Neuron (in vitro differentiated cells): ENCODE measurements around the gene SPTLC3.
A peak's percentile ranks its signal among the peaks of the same experiment; 100 is the strongest.

ENCODE experiments used
- H2AFZ ChIP-seq: one replicate; pipeline ENCODE4 v1.6.1; 2013; ENCODE audit warnings: low read depth, mild to moderate bottlenecking, inconsistent platforms, low read length, moderate library complexity
- H3K27me3 ChIP-seq: one replicate; pipeline ENCODE4 v1.6.1; 2013; ENCODE audit warnings: low read length; ENCODE audit not compliant: insufficient read depth
- H3K36me3 ChIP-seq: one replicate; pipeline ENCODE4 v1.6.1; 2013; ENCODE audit warnings: low read length; ENCODE audit not compliant: insufficient read depth
- H3K4me1 ChIP-seq: one replicate; pipeline ENCODE4 v1.6.1; 2013; ENCODE audit warnings: low read length; ENCODE audit not compliant: insufficient read depth
- H3K4me3 ChIP-seq: 2 replicates; pipeline ENCODE4 v1.5.1; 2013; ENCODE audit warnings: mild to moderate bottlenecking, low read length, moderate library complexity
- H3K9me3 ChIP-seq: one replicate; pipeline ENCODE4 v1.6.1; 2013; ENCODE audit warnings: low read length

Gene SPTLC3

GRCh38 chr20:13008761-13009681, at the start of gene SPTLC3:
SPTLC3 (plus strand) TSS chr20:13008972; CDS start chr20:13009268, 296 bp downstream.
- H3K36me3 ChIP-seq, result no peaks in the 10 kb centered on the region
- H3K4me1 ChIP-seq, result peaks cover 37% of the 10 kb centered on the region
- no peaks in the 10 kb centered on the region for H3K27me3 ChIP-seq
- peak within 1 kb of the TSS; percentile 33 for H2AFZ ChIP-seq
- peak within 1 kb of the TSS; percentile 37 for H3K4me3 ChIP-seq
- no peaks in the 10 kb centered on the region for H3K9me3 ChIP-seq

GRCh38 chr20:12961725-12962124, 47.0 kb upstream of the SPTLC3 start:
- Histone ChIP-seq H3K4me1 (peaks cover 39% of the 10 kb centered on the region), H3K36me3 (no peaks in the 10 kb centered on the region), H3K27me3 (no peaks in the 10 kb centered on the region), H2AFZ (no peak overlapping the region), H3K4me3 (no peak overlapping the region), H3K9me3 (no peaks in the 10 kb centered on the region)

- H3K27me3 ChIP-seq, result no peaks in the 10 kb centered on the region
- no peak overlapping the region for H3K4me3 ChIP-seq
- H3K9me3 ChIP-seq, result no peaks in the 10 kb centered on the region
- peaks cover 39% of the 10 kb centered on the region for H3K4me1 ChIP-seq
- H3K36me3 ChIP-seq, result no peaks in the 10 kb centered on the region
- no peak overlapping the region for H2AFZ ChIP-seq
Measured at GRCh38 chr20:12962895-12963294, 45.9 kb upstream of the SPTLC3 start.

- H3K4me3 ChIP-seq, result no peak overlapping the region
- no peaks in the 10 kb centered on the region for H3K9me3 ChIP-seq
- no peaks in the 10 kb centered on the region for H3K27me3 ChIP-seq
- peaks cover 39% of the 10 kb centered on the region for H3K4me1 ChIP-seq
- no peaks in the 10 kb centered on the region for H3K36me3 ChIP-seq
- peak overlapping the region; percentile 21 for H2AFZ ChIP-seq
Measured at GRCh38 chr20:12963416-12963815, 45.4 kb upstream of the SPTLC3 start.

DNA sequence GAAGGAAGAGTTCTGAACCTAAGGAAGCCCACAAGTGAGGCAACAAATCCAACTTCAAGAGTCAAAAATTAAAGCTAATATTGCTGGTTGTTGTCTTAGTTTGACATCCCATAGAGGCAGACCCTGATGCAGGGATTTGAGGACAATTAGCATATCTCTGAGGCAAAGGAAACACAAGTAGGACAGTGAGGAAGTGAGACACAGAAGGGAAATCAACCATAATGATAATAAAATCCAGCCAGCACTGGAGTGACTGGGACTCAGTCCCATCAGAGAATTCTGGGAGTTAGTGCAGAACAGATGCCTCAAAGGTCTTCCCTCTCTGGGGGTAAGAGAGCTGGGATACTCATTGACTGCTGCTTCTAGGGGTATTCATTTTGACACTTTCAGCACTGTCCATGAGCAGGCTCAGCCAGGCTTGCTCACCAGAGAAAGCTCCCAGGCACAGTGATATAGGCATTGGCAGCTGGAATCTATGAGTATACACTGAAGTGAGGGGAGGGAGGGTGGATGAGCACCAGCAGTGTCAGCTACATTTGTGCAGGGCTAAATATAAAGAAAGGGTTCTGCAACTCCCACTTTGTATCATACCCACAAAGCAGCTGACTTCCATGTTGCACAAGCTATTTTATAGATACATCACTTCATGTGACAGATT, 43.4 kb upstream of the SPTLC3 start:
- Histone ChIP-seq H2AFZ (no peak overlapping the region), H3K36me3 (no peaks in the 10 kb centered on the region), H3K9me3 (no peaks in the 10 kb centered on the region), H3K4me3 (no peak overlapping the region), H3K27me3 (no peaks in the 10 kb centered on the region), H3K4me1 (peaks cover 39% of the 10 kb centered on the region)

DNA sequence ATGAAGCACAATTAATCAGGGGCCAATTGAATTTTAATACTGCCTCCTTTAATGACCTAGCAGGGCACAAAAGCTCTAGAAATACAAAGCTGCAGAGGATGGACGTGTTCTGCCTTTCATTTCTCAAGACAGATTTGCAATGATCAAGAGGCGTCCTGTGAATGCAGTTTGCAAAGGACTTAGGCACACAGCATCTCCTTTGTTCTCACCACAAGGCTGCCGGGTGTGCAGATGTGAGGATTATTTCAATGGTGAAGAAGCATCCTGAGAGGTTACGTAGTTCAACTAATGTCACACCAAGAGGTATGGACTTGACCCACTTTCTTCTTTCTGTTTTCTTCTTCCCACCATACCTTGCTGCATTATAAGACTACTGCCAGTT, 42.9 kb upstream of the SPTLC3 start:
- Histone ChIP-seq H3K27me3 (no peaks in the 10 kb centered on the region), H2AFZ (no peak overlapping the region), H3K9me3 (no peaks in the 10 kb centered on the region), H3K4me1 (peaks cover 39% of the 10 kb centered on the region), H3K4me3 (no peak overlapping the region), H3K36me3 (no peaks in the 10 kb centered on the region)

DNA sequence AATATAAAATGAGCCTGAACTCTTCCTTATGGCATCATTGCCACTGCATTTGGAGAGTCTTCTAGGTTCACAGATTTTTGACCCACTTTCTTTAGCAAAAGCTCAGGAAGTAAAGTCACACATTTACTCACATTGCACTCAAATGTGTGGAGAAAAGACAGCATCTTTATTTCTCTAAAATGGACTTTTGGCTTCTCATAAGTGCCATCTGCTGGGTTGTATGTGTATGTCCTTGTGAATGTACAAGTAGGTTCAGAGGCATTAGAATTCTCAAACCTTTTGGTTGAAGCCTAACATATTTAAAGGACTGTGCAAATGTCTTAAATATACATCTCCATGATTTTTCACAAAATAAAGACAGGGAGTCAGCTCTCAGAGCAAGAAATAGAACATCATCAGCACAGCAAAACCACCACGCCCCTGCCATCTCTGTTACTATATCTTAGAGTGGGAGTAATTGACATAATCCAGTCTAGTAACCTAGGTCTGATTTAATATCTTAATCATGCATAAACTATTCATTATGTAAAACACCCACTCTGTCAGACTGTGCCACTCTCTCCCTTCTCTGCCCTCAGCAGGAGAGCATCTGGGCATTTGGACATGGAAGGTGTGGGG, 42.2 kb upstream of the SPTLC3 start:
- Histone ChIP-seq H3K4me3 (no peak overlapping the region), H3K27me3 (no peaks in the 10 kb centered on the region), H3K9me3 (no peaks in the 10 kb centered on the region), H3K36me3 (no peaks in the 10 kb centered on the region), H2AFZ (no peak overlapping the region), H3K4me1 (peaks cover 39% of the 10 kb centered on the region)

DNA sequence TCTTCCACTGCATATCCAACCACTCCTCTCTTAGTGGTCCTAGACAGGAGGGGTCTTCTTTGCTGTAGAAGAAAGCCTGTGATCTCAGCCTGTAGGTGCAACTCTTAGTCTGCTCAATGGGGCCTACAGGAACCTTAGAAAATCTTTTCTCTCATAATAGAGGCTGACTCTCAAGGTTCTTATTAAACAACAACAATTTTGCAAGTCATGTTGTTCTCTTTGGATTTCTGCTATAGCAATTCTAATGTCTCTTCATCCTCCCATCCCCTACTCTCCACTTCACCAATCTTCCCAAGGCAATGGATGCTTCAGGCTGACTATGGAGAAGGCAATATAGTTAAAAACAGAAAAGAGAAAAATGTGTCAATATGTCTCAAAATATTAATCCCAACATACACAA, 40.8 kb upstream of the SPTLC3 start:
- Histone ChIP-seq H3K27me3 (no peaks in the 10 kb centered on the region), H3K4me1 (peaks cover 33% of the 10 kb centered on the region), H3K4me3 (no peak overlapping the region), H3K36me3 (no peaks in the 10 kb centered on the region), H2AFZ (no peak overlapping the region), H3K9me3 (no peaks in the 10 kb centered on the region)

GRCh38 chr20:12968472-12968871, 40.3 kb upstream of the SPTLC3 start:
- Histone ChIP-seq H3K4me1 (peaks cover 27% of the 10 kb centered on the region), H3K36me3 (no peaks in the 10 kb centered on the region), H3K9me3 (no peaks in the 10 kb centered on the region), H3K27me3 (no peaks in the 10 kb centered on the region), H3K4me3 (no peak overlapping the region), H2AFZ (no peak overlapping the region)

DNA sequence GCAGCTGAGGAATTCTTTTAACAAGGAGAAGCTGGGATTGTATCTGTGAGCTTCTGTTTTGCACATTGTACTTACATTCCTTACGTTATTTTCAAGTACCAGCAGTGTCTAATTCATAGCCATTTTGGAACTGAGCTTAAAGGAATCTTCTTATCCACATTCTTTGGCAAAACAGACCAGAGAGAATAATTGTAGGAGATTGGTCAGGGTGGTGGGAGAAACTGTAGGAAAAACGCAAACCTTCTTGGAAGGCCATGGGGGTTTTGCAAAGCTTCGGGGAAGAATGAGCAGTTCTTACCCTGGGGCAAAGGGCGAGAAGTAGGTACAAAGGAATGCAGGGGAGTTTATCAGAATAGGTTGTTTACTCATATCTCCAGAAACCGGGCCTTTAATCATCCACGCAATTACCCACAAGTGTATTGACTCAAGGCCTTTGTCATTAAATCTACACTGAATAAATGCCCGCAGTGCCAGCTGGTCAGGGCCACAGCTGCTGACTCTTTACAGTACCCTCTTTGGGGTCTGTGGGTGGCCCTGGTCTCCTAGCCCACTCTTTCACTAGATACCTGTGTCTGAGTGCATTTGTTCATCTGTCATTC, 39.6 kb upstream of the SPTLC3 start:
- Histone ChIP-seq H3K4me3 (no peak overlapping the region), H3K36me3 (no peaks in the 10 kb centered on the region), H3K4me1 (peaks cover 22% of the 10 kb centered on the region), H3K27me3 (no peaks in the 10 kb centered on the region), H3K9me3 (no peaks in the 10 kb centered on the region), H2AFZ (no peak overlapping the region)

DNA sequence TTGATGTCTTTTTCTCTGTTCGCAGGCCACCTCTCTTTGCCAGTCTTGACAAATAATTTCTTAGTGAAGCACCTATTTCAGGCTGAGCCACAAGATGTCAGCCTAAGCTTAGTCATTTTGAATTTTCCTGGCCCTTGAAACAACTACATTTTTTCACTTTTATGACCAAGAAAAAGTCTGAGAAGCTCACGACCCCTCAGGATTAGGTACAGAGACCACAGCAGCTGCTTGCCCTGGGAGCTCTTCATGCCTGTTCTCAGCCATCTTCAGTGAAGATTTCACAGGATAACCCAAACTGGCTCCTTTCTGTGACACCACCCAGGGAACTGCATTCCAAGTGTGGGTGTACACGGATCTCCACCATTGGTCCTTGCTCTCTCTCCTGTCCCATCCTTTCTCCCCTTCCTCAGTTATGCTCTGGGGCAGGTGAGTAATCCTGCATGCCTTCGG, 38.4 kb upstream of the SPTLC3 start:
- Histone ChIP-seq H3K36me3 (no peaks in the 10 kb centered on the region), H3K4me1 (peaks cover 10% of the 10 kb centered on the region), H3K27me3 (no peaks in the 10 kb centered on the region), H3K4me3 (no peak overlapping the region), H2AFZ (no peak overlapping the region), H3K9me3 (no peaks in the 10 kb centered on the region)

GRCh38 chr20:12975833-12976608, 32.8 kb upstream of the SPTLC3 start:
- no peak overlapping the region for H2AFZ ChIP-seq
- H3K9me3 ChIP-seq, result no peaks in the 10 kb centered on the region
- no peaks in the 10 kb centered on the region for H3K4me1 ChIP-seq
- no peaks in the 10 kb centered on the region for H3K27me3 ChIP-seq
- no peak overlapping the region for H3K4me3 ChIP-seq
- H3K36me3 ChIP-seq, result no peaks in the 10 kb centered on the region
